Testis (tissue), 3 donors: Measurements from ENCODE around the gene ACSM5. TPM values are rescaled to one million over a fixed set of nuclear protein-coding genes. Genes with fewer than 3 reads are reported as not detected.

Source experiments
- DNase-seq: peaks from one replicate; pipeline ENCODE4 v3.0.0-alpha.2; 2019
- H3K27ac ChIP-seq, 2 donors: fragments of 200-600 bp; sonication (generic); one replicate each; pipeline ENCODE4 v1.5.1; 2019
- H3K27me3 ChIP-seq: fragments of 200-600 bp; sonication (generic); one replicate; pipeline ENCODE4 v1.5.1; 2019
- H3K36me3 ChIP-seq: fragments of 200-600 bp; sonication (generic); one replicate; pipeline ENCODE4 v1.5.1; 2017; ENCODE audit warnings: low read depth; ENCODE audit errors: missing control alignments
- H3K4me1 ChIP-seq: fragments of 200-600 bp; sonication (generic); one replicate; pipeline ENCODE4 v1.5.1; 2019
- H3K4me3 ChIP-seq, 2 donors: fragments of 200-600 bp; sonication (generic); one replicate each; pipeline ENCODE4 v1.5.1; 2017 to 2019
- H3K9me3 ChIP-seq: fragments of 200-600 bp; sonication (generic); one replicate; pipeline ENCODE4 v1.5.1; 2017
- POLR2A ChIP-seq: fragments of 450-650 bp; IDR thresholded peaks from one replicate; pipeline ENCODE4 v1.6.1; 2017; ENCODE audit warnings: antibody characterized with exemption, mild to moderate bottlenecking, moderate library complexity
- WGBS, 2 donors: methylation state at CpG; one replicate each; pipeline ENCODE4 v1.1.5; 2018; 5-methylcytosine and 5-hydroxymethylcytosine counted together
- intact Hi-C: fragments of 100-400 bp; cut with DNase I; formaldehyde crosslinking; loops from one replicate; pipeline ENCODE4 v1.15.1; 2023; ENCODE audit warnings: low total_unique reads
- polyA plus RNA-seq: library from polyadenylated mRNA; stranded (reverse); fragments of 350-450 nt; fragmentation: Illumina TruSeq; extraction: RNeasy Lipid Tissue Mini Kit (QIAGEN cat#74804); gene quantifications from one replicate; pipeline ENCODE4 v1.2.3, GENCODE V29; 2014; ENCODE audit warnings: low read depth, low replicate concordance; ENCODE audit not compliant: insufficient read depth
- total RNA-seq, 2 donors: library from RNA; depleted of rRNA; stranded (reverse); fragments of >200 nt; gene quantifications; one replicate each; pipeline ENCODE4 v1.2.3, GENCODE V29; 2016
- TF ChIP-seq, protein P1 (sequence below), 3 experiments: fragments of 450-650 bp in 2 of 3; fragments of 200-600 bp in 1 of 3; sonication (generic) in 1 of 3; IDR thresholded peaks; one replicate each; pipeline ENCODE4 v1.5.1; 2016 to 2019; ENCODE audit warnings: antibody characterized with exemption in 3 of 3, mild to moderate bottlenecking in 2 of 3, moderate library complexity in 1 of 3

The ACSM5 gene
- total and polyA plus RNA-seq, 3 donors from 2014 or later = 2.4 to 5.6 (median 5.3) TPM

- Histone ChIP-seq H3K4me1 (no peaks in the 10 kb centered on the region), H3K36me3 (no peaks in the 10 kb centered on the region), H3K9me3 (no peaks in the 10 kb centered on the region), H3K4me3 (no peak overlapping the region), H3K27ac (no peak overlapping the region), H3K27me3 (no peaks in the 10 kb centered on the region)
- DNase-seq = no peak
- WGBS, 2 donors = 73 to 74% methylated on average over 9 of the region's 9 CpGs
- TF ChIP-seq, protein P1, sequence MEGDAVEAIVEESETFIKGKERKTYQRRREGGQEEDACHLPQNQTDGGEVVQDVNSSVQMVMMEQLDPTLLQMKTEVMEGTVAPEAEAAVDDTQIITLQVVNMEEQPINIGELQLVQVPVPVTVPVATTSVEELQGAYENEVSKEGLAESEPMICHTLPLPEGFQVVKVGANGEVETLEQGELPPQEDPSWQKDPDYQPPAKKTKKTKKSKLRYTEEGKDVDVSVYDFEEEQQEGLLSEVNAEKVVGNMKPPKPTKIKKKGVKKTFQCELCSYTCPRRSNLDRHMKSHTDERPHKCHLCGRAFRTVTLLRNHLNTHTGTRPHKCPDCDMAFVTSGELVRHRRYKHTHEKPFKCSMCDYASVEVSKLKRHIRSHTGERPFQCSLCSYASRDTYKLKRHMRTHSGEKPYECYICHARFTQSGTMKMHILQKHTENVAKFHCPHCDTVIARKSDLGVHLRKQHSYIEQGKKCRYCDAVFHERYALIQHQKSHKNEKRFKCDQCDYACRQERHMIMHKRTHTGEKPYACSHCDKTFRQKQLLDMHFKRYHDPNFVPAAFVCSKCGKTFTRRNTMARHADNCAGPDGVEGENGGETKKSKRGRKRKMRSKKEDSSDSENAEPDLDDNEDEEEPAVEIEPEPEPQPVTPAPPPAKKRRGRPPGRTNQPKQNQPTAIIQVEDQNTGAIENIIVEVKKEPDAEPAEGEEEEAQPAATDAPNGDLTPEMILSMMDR (IDR thresholded peaks at IDR 0.05) = no peak
- TF ChIP-seq POLR2A = no peak
- intact Hi-C loops = no loop called here
These were observed 39.8 kb upstream of the ACSM5 start for GRCh38 chr16:20369452-20370054.

GRCh38 chr16:20372701-20373100 is 36.6 kb upstream of the ACSM5 start:
- no peaks in the 10 kb centered on the region for H3K4me1 ChIP-seq
- H3K36me3 ChIP-seq = no peaks in the 10 kb centered on the region
- H3K27ac ChIP-seq = no peak overlapping the region
- TF ChIP-seq, protein P1 (IDR thresholded peaks at IDR 0.05) = no peak
- TF ChIP-seq POLR2A = no peak
- DNase-seq = no peak
- no peaks in the 10 kb centered on the region for H3K27me3 ChIP-seq
- no peak overlapping the region for H3K4me3 ChIP-seq
- 86 to 87% methylated on average over 5 of the region's 5 CpGs for WGBS, 2 donors
- no peaks in the 10 kb centered on the region for H3K9me3 ChIP-seq
- intact Hi-C loops = no loop called here

GRCh38 chr16:20377181-20377580 is 32.2 kb upstream of the ACSM5 start:
- WGBS, 2 donors = 66 to 71% methylated on average over 5 of the region's 5 CpGs
- H3K9me3 ChIP-seq = no peaks in the 10 kb centered on the region
- no peak for DNase-seq
- TF ChIP-seq POLR2A = no peak
- no peaks in the 10 kb centered on the region for H3K27me3 ChIP-seq
- H3K4me1 ChIP-seq = no peaks in the 10 kb centered on the region
- intact Hi-C loops = no loop called here
- H3K36me3 ChIP-seq = no peaks in the 10 kb centered on the region
- no peak overlapping the region for H3K4me3 ChIP-seq
- no peak overlapping the region for H3K27ac ChIP-seq

DNA sequence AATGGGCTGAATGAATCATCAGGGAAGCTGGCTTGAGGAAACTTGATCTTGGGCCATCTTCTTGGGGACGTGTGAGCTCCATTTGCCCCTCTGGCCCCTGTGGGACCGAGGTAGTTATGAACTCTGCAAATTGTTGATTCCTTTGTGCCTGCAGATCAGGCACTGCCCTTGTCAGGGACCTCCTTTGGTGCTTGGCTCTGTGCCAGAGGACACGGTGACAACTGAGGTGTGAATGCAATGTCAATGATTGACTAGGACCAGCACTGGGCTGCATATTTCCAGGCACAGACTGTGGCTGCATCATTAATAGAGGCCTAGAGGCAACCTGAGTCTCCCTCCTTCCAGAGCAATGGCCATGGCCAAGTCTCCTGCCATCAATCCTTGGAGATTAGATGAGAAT is 28.6 kb upstream of the ACSM5 start:
- TF ChIP-seq, protein P1 (IDR thresholded peaks at IDR 0.05) = no peak
- no peak for TF ChIP-seq POLR2A
- Histone ChIP-seq H3K9me3 (no peaks in the 10 kb centered on the region), H3K4me3 (no peak overlapping the region), H3K36me3 (no peaks in the 10 kb centered on the region), H3K27me3 (no peaks in the 10 kb centered on the region), H3K4me1 (peaks cover under 1% of the 10 kb centered on the region), H3K27ac (no peak overlapping the region)
- intact Hi-C loops = loop anchor here (10.0 kb wide), 1 partner anchor 476 kb away; no protein-coding TSS in a partner anchor
- 73 to 79% methylated on average over 3 of the region's 3 CpGs for WGBS, 2 donors
- DNase-seq = no peak

DNA sequence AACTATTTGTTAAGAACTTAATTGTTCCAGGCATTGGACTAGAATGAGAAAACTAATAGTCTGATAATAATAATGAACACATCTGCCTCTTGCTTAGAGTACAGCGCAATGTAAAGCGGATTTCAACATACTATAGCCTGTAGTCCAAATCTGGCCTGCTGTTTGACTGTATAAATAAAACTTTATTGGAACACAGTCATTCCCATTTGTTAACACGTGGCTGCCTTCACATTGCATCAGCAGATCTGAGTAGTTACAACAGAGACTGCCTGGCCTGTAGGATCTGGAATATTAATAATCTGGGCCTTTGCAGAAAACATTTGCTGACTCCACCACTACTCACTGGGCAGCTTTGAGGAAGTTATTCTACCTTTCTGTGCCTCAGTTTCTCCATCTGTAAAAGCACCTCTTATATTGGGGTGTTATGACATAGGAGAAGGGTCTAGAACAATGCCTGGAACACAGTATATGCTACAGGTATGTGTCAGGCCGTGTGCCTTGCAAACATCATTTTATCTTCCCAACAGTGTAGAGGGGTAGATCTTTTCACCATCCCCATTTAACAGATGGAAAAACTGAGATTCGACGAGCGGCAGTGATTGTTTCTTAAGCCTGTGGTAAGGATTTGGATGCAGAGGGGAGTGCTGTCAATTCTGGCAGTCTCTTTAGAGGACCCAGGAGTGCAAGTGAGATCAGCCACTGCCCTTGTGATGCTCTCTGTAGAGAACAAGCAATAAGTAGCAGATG is 27.0 kb upstream of the ACSM5 start:
- Histone ChIP-seq H3K36me3 (no peaks in the 10 kb centered on the region), H3K4me1 (peaks cover 6% of the 10 kb centered on the region), H3K27ac (no peak overlapping the region), H3K9me3 (no peaks in the 10 kb centered on the region), H3K4me3 (no peak overlapping the region), H3K27me3 (no peaks in the 10 kb centered on the region)
- WGBS, 2 donors = 89 to 91% methylated on average over 7 of the region's 7 CpGs
- intact Hi-C loops = loop anchor here (10.0 kb wide), 1 partner anchor 478 kb away; no protein-coding TSS in a partner anchor
- no peak for TF ChIP-seq POLR2A
- TF ChIP-seq, protein P1 (IDR thresholded peaks at IDR 0.05) = no peak
- DNase-seq = no peak
